Vagina (tissue), 2 donors: Measurements from ENCODE around the gene NLGN4X. TPM values are rescaled to one million over a fixed set of nuclear protein-coding genes. Genes with fewer than 3 reads are reported as not detected.
"Not testable (repeated sequence)": the region's sequence is repeated elsewhere in the genome, so short reads cannot be mapped to it uniquely, and the experiment has no call there.

Experiments used
- DNase-seq, 2 donors: peaks; one replicate each; pipeline ENCODE4 v3.0.0-alpha.2; 2017; ENCODE audit errors: extremely low spot score in 2 of 2
- H3K27ac ChIP-seq: fragments of 200-600 bp; sonication (generic); one replicate; pipeline ENCODE4 v1.5.1; 2019
- H3K27me3 ChIP-seq: fragments of 200-600 bp; sonication (generic); one replicate; pipeline ENCODE4 v1.5.1; 2019
- H3K36me3 ChIP-seq, 2 donors: fragments of 200-600 bp; sonication (generic); one replicate each; pipeline ENCODE4 v1.5.1; 2017 to 2019
- H3K4me1 ChIP-seq: fragments of 200-600 bp; sonication (generic); one replicate; pipeline ENCODE4 v1.5.1; 2019
- H3K4me3 ChIP-seq, 2 donors: fragments of 200-600 bp; sonication (generic); 1 replicate in 1 of 2; 2 replicates in 1 of 2; pipeline ENCODE4 v1.5.1; 2016 to 2019
- H3K9me3 ChIP-seq: fragments of 200-600 bp; sonication (generic); one replicate; pipeline ENCODE4 v1.5.1; 2019
- CTCF ChIP-seq, 3 experiments: fragments of 450-650 bp in 2 of 3; fragments of 200-600 bp in 1 of 3; sonication (generic) in 1 of 3; IDR thresholded peaks; one replicate each; pipeline ENCODE4 v1.5.1; 2017 to 2019; ENCODE audit warnings: antibody characterized with exemption in 3 of 3, mild to moderate bottlenecking in 2 of 3, moderate library complexity in 2 of 3
- POLR2A ChIP-seq, 2 donors: fragments of 450-650 bp; IDR thresholded peaks; one replicate each; pipeline ENCODE4 v1.6.1; 2017; ENCODE audit warnings: antibody characterized with exemption in 2 of 2, mild to moderate bottlenecking in 2 of 2, moderate library complexity in 2 of 2
- POLR2AphosphoS5 ChIP-seq, 2 donors: sonication (generic); formaldehyde crosslinking; IDR thresholded peaks; one replicate each; pipeline ENCODE4 v1.9.0; 2017; ENCODE audit warnings: antibody characterized with exemption in 2 of 2, mild to moderate bottlenecking in 2 of 2, low read depth in 1 of 2; ENCODE audit not compliant: insufficient read depth in 1 of 2
- intact Hi-C: fragments of 100-400 bp; cut with DNase I; formaldehyde crosslinking; loops from one replicate; pipeline ENCODE4 v1.15.1; 2023
- total RNA-seq: library from RNA; depleted of rRNA; stranded (reverse); fragments of >200 nt; gene quantifications from one replicate; pipeline ENCODE4 v1.2.3, GENCODE V29; 2016

Gene NLGN4X
- total RNA-seq, 1 donor from 2014 or later, result 2.5 TPM

GRCh38 chrX:5936438-5936837, 292.2 kb downstream of the NLGN4X start:
- no peak for TF ChIP-seq CTCF (IDR thresholded peaks at IDR 0.05)
- TF ChIP-seq POLR2AphosphoS5 (IDR thresholded peaks at IDR 0.05; ENCODE audit: insufficient read depth in 1 of 2, low read depth in 1 of 2), result no peak
- no peak for TF ChIP-seq POLR2A (IDR thresholded peaks at IDR 0.05)
- no peaks in the 10 kb centered on the region for H3K27me3 ChIP-seq
- DNase-seq, result no peak
- no peak overlapping the region for H3K27ac ChIP-seq
- H3K9me3 ChIP-seq, result no peaks in the 10 kb centered on the region
- intact Hi-C loops, result no loop called here
- H3K36me3 ChIP-seq, result no peaks in the 10 kb centered on the region
- H3K4me1 ChIP-seq, result no peaks in the 10 kb centered on the region
- no peak overlapping the region for H3K4me3 ChIP-seq

DNA sequence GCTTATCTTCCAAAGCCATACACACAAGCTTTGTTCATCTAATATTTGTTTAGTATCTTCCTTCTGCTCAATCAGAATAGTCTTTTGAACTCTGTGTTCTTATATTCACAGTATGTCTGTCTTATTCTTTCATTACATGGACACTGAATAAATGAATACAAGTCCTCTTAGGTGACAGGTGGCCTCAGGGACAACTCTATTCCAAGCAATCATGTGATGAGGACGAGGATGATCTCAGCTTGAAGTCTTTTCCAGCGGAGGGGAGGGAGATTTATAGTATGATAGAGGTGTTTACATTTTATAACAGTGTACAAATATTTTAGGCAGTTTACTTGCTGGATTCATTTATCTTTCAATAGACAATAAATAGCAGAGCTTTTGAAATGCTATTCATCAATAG, 300.4 kb downstream of the NLGN4X start:
- no peak for TF ChIP-seq POLR2AphosphoS5 (IDR thresholded peaks at IDR 0.05; ENCODE audit: insufficient read depth in 1 of 2, low read depth in 1 of 2)
- TF ChIP-seq CTCF (IDR thresholded peaks at IDR 0.05), result no peak
- no peak for TF ChIP-seq POLR2A (IDR thresholded peaks at IDR 0.05)
- Histone ChIP-seq H3K27ac (no peak overlapping the region), H3K9me3 (no peaks in the 10 kb centered on the region), H3K36me3 (no peaks in the 10 kb centered on the region), H3K27me3 (no peaks in the 10 kb centered on the region), H3K4me3 (no peak overlapping the region), H3K4me1 (no peaks in the 10 kb centered on the region)
- intact Hi-C loops, result no loop called here
- no peak for DNase-seq

GRCh38 chrX:5916945-5917344, 311.7 kb downstream of the NLGN4X start:
- no peak overlapping the region for H3K4me3 ChIP-seq
- TF ChIP-seq CTCF (IDR thresholded peaks at IDR 0.05), result no peak
- no peak for TF ChIP-seq POLR2AphosphoS5 (IDR thresholded peaks at IDR 0.05; ENCODE audit: insufficient read depth in 1 of 2, low read depth in 1 of 2)
- TF ChIP-seq POLR2A (IDR thresholded peaks at IDR 0.05), result no peak
- H3K4me1 ChIP-seq, result no peaks in the 10 kb centered on the region
- no peaks in the 10 kb centered on the region for H3K9me3 ChIP-seq
- no peaks in the 10 kb centered on the region for H3K27me3 ChIP-seq
- DNase-seq, result no peak
- intact Hi-C loops, result no loop called here
- no peak overlapping the region for H3K27ac ChIP-seq
- H3K36me3 ChIP-seq, result no peaks in the 10 kb centered on the region

DNA sequence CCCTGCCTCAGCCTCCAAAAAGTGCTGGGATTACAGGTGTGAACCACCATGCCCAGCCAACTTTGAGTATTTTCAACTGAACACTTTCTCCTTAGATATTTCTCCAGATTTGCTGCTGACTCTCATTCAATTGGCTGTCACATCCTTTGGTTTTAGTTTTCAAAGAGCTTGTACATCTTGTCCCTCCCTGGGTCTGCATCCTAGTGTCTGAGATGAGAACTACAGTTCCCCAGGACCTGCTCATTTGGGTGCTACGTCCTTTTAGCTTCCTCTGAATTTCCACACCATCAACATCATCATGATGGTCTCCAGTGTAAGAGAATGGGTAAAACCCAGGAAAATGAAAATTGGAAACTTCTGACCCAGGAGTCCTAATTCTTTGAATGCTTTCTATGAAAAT, 312.9 kb downstream of the NLGN4X start:
- H3K27ac ChIP-seq, result no peak overlapping the region
- intact Hi-C loops, result no loop called here
- no peak for TF ChIP-seq POLR2AphosphoS5 (IDR thresholded peaks at IDR 0.05; ENCODE audit: insufficient read depth in 1 of 2, low read depth in 1 of 2)
- TF ChIP-seq POLR2A (IDR thresholded peaks at IDR 0.05), result no peak
- no peak for TF ChIP-seq CTCF (IDR thresholded peaks at IDR 0.05)
- no peaks in the 10 kb centered on the region for H3K36me3 ChIP-seq
- H3K9me3 ChIP-seq, result no peaks in the 10 kb centered on the region
- no peak overlapping the region for H3K4me3 ChIP-seq
- no peak for DNase-seq
- no peaks in the 10 kb centered on the region for H3K4me1 ChIP-seq
- H3K27me3 ChIP-seq, result no peaks in the 10 kb centered on the region

- Histone ChIP-seq H3K36me3 (no peaks in the 10 kb centered on the region), H3K27ac (no peak overlapping the region), H3K27me3 (no peaks in the 10 kb centered on the region), H3K4me1 (no peaks in the 10 kb centered on the region), H3K4me3 (no peak overlapping the region), H3K9me3 (no peaks in the 10 kb centered on the region)
- DNase-seq, result no peak
- TF ChIP-seq CTCF (IDR thresholded peaks at IDR 0.05) (no peak), POLR2A (IDR thresholded peaks at IDR 0.05) (no peak)
- intact Hi-C loops, result no loop called here
Observed at GRCh38 chrX:5907207-5907606, 321.5 kb downstream of the NLGN4X start.

DNA sequence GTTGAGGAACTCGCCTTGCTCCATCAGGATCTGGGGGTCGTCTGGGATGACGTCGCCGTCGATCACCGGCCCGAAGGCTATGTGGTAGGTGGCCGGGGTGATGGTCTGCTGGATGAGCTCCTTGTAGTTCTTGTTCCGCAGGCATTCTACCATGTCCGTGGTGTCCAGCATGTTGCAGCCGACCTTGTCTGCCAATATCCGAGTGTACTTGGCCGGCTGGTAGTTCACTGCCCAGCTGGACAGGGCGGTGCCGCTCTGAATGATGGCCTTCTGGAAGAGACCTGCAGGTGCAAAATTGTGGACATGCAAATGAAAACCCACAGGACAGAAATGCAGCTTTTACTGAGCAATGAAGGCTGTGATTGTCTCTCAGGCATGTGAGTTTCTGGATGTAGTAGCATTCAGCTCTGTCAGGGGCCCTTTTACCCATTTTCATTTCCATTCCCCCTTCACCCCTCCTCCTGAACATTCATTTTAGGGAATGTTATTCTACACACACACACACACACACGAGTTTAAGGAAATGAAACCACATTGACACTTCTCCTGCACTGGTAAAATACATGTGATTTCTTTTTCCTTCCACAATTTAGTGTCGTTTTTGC, 325.0 kb downstream of the NLGN4X start:
- H3K9me3 ChIP-seq, H3K4me3 ChIP-seq, H3K4me1 ChIP-seq, DNase-seq, H3K27me3 ChIP-seq, H3K36me3 ChIP-seq, H3K27ac ChIP-seq, intact Hi-C loops: not testable (repeated sequence)
